ENCODE data around the gene ADCY9. TPM values are rescaled to one million over a fixed set of nuclear protein-coding genes. Genes with fewer than 3 reads are reported as not detected.

The ADCY9 gene
- total and polyA plus RNA-seq, 2 donors from 2014 or later: 6.8 to 23.7 TPM

DNA sequence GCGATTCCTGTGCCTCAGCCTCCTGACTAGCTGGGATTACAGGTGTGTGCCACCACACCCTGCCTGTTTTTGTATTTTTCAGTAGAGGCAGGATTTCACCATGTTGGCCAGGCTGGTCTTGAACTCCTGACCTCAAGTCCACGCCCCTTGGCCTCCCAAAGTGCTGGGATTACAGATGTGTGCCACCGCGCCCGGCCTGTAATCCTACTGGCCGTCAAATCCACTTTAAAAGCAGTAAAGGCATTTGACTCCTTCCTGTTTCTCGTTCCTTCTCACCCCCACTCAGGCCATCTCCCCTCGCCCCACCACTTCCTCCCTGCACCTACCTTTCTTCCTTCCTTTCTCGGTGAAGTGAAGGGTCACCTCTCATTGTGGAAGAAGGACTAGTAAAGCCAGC, 166.3 kb downstream of the ADCY9 start:
- peaks cover 0 to 3% (median 0%) of the 10 kb centered on the region in 3 donors for H3K4me1 ChIP-seq (ENCODE audit: control insufficient read depth in 2 of 3, insufficient read depth in 2 of 3, low read depth in 1 of 3, low read length in 3 of 3)
- intact Hi-C loops (cut with DNase I): no loop called here
- DNase-seq: peak in 1 of 5 donors; percentile 48
- no peak for FAIRE-seq
- H3K9me3 ChIP-seq (ENCODE audit: control insufficient read depth in 2 of 3, insufficient read depth in 1 of 3, low read length in 3 of 3): no peaks in the 10 kb centered on the region
- peak overlapping the region in 2 of 3 donors; percentile 9 to 11 for H3K4me3 ChIP-seq (ENCODE audit: low read length in 3 of 3)
- H3K27me3 ChIP-seq (ENCODE audit: control insufficient read depth, insufficient read depth, low read length): no peaks in the 10 kb centered on the region
- no peak overlapping the region for H3K9ac ChIP-seq (ENCODE audit: low read length in 3 of 3)
- peak overlapping the region; percentile 75 to 91 for H3K27ac ChIP-seq (ENCODE audit: low read depth in 2 of 2, low read length in 2 of 2)
- TF ChIP-seq, protein P1, sequence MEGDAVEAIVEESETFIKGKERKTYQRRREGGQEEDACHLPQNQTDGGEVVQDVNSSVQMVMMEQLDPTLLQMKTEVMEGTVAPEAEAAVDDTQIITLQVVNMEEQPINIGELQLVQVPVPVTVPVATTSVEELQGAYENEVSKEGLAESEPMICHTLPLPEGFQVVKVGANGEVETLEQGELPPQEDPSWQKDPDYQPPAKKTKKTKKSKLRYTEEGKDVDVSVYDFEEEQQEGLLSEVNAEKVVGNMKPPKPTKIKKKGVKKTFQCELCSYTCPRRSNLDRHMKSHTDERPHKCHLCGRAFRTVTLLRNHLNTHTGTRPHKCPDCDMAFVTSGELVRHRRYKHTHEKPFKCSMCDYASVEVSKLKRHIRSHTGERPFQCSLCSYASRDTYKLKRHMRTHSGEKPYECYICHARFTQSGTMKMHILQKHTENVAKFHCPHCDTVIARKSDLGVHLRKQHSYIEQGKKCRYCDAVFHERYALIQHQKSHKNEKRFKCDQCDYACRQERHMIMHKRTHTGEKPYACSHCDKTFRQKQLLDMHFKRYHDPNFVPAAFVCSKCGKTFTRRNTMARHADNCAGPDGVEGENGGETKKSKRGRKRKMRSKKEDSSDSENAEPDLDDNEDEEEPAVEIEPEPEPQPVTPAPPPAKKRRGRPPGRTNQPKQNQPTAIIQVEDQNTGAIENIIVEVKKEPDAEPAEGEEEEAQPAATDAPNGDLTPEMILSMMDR (IDR thresholded peaks at IDR 0.05; ENCODE audit: borderline replicate concordance, extremely low read depth, insufficient read depth): no peak
- no peaks in the 10 kb centered on the region for H3K36me3 ChIP-seq (ENCODE audit: control insufficient read depth in 2 of 3, insufficient read depth in 3 of 3, low read length in 3 of 3)

DNA sequence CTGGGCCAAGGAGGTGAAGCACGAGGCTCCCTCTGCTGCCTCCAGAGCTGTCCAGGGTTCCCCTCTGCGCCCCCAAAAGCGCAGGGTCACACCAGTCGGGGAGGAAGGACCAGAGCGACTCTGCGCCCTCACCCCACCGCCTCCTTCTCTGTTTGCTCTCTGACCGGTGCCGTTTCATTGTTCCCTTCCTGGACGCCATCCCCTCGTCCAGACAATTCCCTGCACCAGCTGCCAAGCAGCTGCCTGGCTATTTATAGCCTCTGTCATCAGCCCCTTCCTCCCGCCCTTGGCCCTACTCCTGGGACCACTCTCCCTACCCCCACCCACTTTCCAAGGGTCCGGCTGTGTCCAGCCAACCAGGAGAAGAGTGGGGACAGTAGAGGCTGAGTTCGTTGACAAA, 167.0 kb downstream of the ADCY9 start:
- FAIRE-seq (no peak), DNase-seq (peak in 4 of 5 donors; percentile 45 to 86 (median 58))
- H3K9ac ChIP-seq (ENCODE audit: low read length in 3 of 3): no peak overlapping the region

DNA sequence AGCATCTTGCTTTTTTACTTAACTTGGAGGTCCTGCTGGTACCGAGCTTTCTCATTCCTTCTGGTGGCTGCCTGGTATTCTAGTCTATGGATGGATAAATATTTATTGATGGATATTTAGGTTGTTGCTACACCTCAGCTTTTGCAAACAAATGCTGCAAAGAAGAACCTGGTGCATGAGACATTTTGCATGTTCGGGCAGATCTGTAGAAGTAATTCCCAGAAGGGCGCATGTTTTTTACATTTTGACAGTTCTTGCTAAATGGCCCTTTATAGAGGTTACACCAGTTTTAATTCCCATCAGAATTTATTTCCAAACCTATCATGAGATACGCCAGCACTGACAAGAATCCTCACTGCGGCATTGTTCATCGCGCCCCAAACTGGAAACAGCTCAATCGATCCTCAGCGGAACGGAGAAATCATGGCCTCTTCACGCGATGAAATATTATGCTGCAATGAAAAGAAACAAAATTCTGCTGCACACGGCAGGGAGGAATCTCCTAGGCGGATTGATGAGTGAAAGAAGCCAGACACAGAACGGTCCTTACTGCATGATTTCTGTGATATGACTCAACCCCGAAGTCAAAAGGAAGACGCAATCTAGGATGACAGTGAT, 167.8 kb downstream of the ADCY9 start:
- Histone ChIP-seq H3K9ac (ENCODE audit: low read length in 3 of 3) (no peak overlapping the region), H3K9me3 (ENCODE audit: control insufficient read depth in 2 of 3, insufficient read depth in 1 of 3, low read length in 3 of 3) (no peaks in the 10 kb centered on the region), H3K27me3 (ENCODE audit: control insufficient read depth, insufficient read depth, low read length) (no peaks in the 10 kb centered on the region), H3K27ac (ENCODE audit: low read depth in 2 of 2, low read length in 2 of 2) (no peak overlapping the region), H3K4me3 (ENCODE audit: low read length in 3 of 3) (peak overlapping the region in 1 of 3 donors; percentile 22), H3K4me1 (ENCODE audit: control insufficient read depth in 2 of 3, insufficient read depth in 2 of 3, low read depth in 1 of 3, low read length in 3 of 3) (peaks cover 0 to 3% (median 0%) of the 10 kb centered on the region in 3 donors), H3K36me3 (ENCODE audit: control insufficient read depth in 2 of 3, insufficient read depth in 3 of 3, low read length in 3 of 3) (no peaks in the 10 kb centered on the region)
- FAIRE-seq (no peak), DNase-seq (no peak)
- TF ChIP-seq, protein P1 (IDR thresholded peaks at IDR 0.05; ENCODE audit: borderline replicate concordance, extremely low read depth, insufficient read depth): no peak
- intact Hi-C loops (cut with DNase I): no loop called here

More for the DNA sequence above, 167.0 kb downstream of the ADCY9 start:
- H3K4me3 ChIP-seq (ENCODE audit: low read length in 3 of 3): peak overlapping the region in 1 of 3 donors; percentile 22
- H3K27me3 ChIP-seq (ENCODE audit: control insufficient read depth, insufficient read depth, low read length): no peaks in the 10 kb centered on the region
- H3K27ac ChIP-seq (ENCODE audit: low read depth in 2 of 2, low read length in 2 of 2): no peak overlapping the region
- H3K4me1 ChIP-seq (ENCODE audit: control insufficient read depth in 2 of 3, insufficient read depth in 2 of 3, low read depth in 1 of 3, low read length in 3 of 3): peaks cover 0 to 3% (median 0%) of the 10 kb centered on the region in 3 donors
- intact Hi-C loops (cut with DNase I): no loop called here
- H3K36me3 ChIP-seq (ENCODE audit: control insufficient read depth in 2 of 3, insufficient read depth in 3 of 3, low read length in 3 of 3): no peaks in the 10 kb centered on the region
- TF ChIP-seq, protein P1 (IDR thresholded peaks at IDR 0.05; ENCODE audit: borderline replicate concordance, extremely low read depth, insufficient read depth): no peak
- no peaks in the 10 kb centered on the region for H3K9me3 ChIP-seq (ENCODE audit: control insufficient read depth in 2 of 3, insufficient read depth in 1 of 3, low read length in 3 of 3)

Data from kidney (tissue), 14 donors.